BJ (cell line): ENCODE results near the gene RHBDL1. TPM values are rescaled to one million over a fixed set of nuclear protein-coding genes. Genes with fewer than 3 reads are reported as not detected.

ENCODE experiments used
- CTCF ChIA-PET: fragments of 350-600 bp; formaldehyde crosslinking; extraction: SDS; loops from one replicate; lab custom pipeline; 2021; ENCODE audit warnings: antibody characterized with exemption, inconsistent platforms; lab: Yijun Ruan, JAX
- POLR2A ChIA-PET: fragments of 300-600 bp; sonication (Branson Sonifier 250); formaldehyde crosslinking; extraction: SDS; loops from one replicate; lab custom pipeline; 2021; ENCODE audit warnings: antibody characterized with exemption; lab: Charles Lee
- DNase-seq: peaks from one replicate; pipeline ENCODE4 v3.0.0-alpha.2; 2011; ENCODE audit warnings: low read depth
- H3K27me3 ChIP-seq: 2 replicates; pipeline ENCODE4 v1.6.0; 2011; ENCODE audit warnings: low read length; ENCODE audit not compliant: control insufficient read depth, insufficient read depth
- H3K36me3 ChIP-seq: 2 replicates; pipeline ENCODE4 v1.5.1; 2011; ENCODE audit warnings: low read length; ENCODE audit not compliant: control insufficient read depth, insufficient read depth
- H3K4me3 ChIP-seq: 2 replicates; pipeline ENCODE4 v1.5.1; 2011; ENCODE audit warnings: low read depth, mild to moderate bottlenecking, control low read depth, low read length
- CTCF ChIP-seq: IDR thresholded peaks from 2 replicates; pipeline ENCODE4 v1.5.1; 2011; ENCODE audit warnings: low read depth, mild to moderate bottlenecking, control low read depth, inconsistent platforms, low read length, moderate library complexity; ENCODE audit not compliant: insufficient read depth
- polyA plus RNA-seq: library from polyadenylated mRNA; depleted of rRNA; stranded (reverse); fragments of >200 nt; gene quantifications from 2 replicates; pipeline ENCODE4 v1.2.3, GENCODE V29; 2011

RHBDL1 gene
- polyA plus RNA-seq, 1 experiment: 1.3 TPM

DNA sequence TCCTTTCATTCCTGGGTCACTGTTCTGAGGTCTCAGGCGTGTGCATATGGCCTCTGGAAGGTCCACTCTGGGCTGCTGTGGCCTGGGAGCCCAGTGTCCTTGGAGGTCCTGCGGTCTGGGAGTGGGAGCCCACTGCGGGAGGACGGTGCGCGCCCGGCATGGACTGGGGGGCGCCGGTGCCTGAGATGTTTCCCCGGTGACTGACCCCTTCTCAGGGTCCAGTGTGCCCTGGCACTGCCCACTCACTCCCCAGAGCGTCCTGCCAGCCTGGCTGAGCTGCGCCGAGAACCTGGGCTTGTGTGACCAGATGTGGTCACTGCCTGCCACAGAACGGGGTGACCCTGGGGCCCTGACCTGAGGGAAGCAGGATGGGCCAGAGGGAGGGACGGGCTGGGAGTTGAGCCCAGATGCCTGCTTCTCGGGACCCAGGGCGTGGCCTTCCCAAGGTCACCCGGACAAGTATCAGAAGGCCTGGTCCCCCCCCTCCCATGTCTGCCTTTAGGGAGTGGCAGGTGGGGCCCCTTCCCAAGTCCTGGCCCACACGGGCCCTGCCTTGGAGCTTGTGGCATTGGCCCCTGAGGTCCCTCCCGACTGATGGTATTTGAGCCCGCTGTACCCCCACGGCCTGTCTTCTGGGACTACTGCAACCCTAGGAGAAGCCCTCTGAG, 1.1 kb upstream of the RHBDL1 start:
- no peak for DNase-seq
- no peak overlapping the region for H3K4me3 ChIP-seq
- no peaks in the 10 kb centered on the region for H3K27me3 ChIP-seq
- ChIA-PET CTCF (no interaction called here), POLR2A (no interaction called here)
- H3K36me3 ChIP-seq: peaks cover 38% of the 10 kb centered on the region
- no peak for TF ChIP-seq CTCF

- POLR2A ChIA-PET: no interaction called here
Measured at GRCh38 chr16:675884-676564, 553 bp downstream of the RHBDL1 start.

GRCh38 chr16:676565-676902, 1.1 kb downstream of the RHBDL1 start:
- CTCF ChIA-PET: interaction anchor here (1.9 kb wide), 1 partner anchor 9 kb away, joined by 6 read pairs; the partner anchor contains the start of gene RHOT2
- POLR2A ChIA-PET: no interaction called here
- H3K4me3 ChIP-seq: no peak overlapping the region
- H3K36me3 ChIP-seq: peaks cover 22% of the 10 kb centered on the region
- TF ChIP-seq CTCF: no peak
- no peak for DNase-seq
- H3K27me3 ChIP-seq: no peaks in the 10 kb centered on the region

More at GRCh38 chr16:675884-676564, 553 bp downstream of the RHBDL1 start:
- H3K27me3 ChIP-seq: no peaks in the 10 kb centered on the region
- CTCF ChIA-PET: interaction anchor here (0.8 to 1.9 kb wide), 2 partner anchors 8 to 10 kb away, joined by 4 to 6 read pairs; partner anchors contain the start of gene RHOT2
- peak overlapping the region; percentile 40 for H3K4me3 ChIP-seq
- no peak for DNase-seq
- H3K36me3 ChIP-seq: peaks cover 24% of the 10 kb centered on the region
- TF ChIP-seq CTCF: no peak

DNA sequence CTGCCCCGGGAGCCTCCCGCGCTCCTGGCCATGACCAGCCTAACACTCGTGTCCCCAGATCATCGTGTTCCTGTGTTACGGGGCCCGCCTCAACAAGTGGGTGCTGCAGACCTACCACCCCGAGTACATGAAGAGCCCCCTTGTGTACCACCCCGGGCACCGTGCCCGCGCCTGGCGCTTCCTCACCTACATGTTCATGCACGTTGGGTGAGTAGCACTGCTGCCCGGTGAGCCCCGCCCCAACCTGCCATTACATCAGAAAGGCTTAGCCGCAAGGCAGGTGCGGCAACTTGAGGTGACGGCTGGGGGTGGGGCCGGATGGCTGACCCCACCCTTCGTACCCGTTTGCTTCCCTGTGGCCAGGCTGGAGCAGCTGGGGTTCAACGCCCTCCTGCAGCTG, 1.4 kb downstream of the RHBDL1 start:
- ChIA-PET POLR2A (no interaction called here), CTCF (interaction anchor here (1.9 kb wide), 1 partner anchor 9 kb away, joined by 6 read pairs; the partner anchor contains the start of gene RHOT2)
- no peak for DNase-seq
- Histone ChIP-seq H3K27me3 (no peaks in the 10 kb centered on the region), H3K36me3 (peaks cover 23% of the 10 kb centered on the region), H3K4me3 (no peak overlapping the region)
- TF ChIP-seq CTCF: no peak
